ENCODE measurements around the gene RPA3.

The RPA3 gene

GRCh38 chr7:7672545-7673239 is 45.7 kb downstream of the RPA3 start:
- no peak overlapping the region for H3K4me3 ChIP-seq
- no peak for DNase-seq (ENCODE audit: low spot score)
- no peak for TF ChIP-seq CTCF (IDR thresholded peaks at IDR 0.05)
- H3K27ac ChIP-seq: no peak overlapping the region

GRCh38 chr7:7671361-7671760 is 47.0 kb downstream of the RPA3 start:
- Histone ChIP-seq H3K27ac (no peak overlapping the region), H3K4me3 (no peak overlapping the region)
- DNase-seq (ENCODE audit: low spot score): no peak
- TF ChIP-seq CTCF (IDR thresholded peaks at IDR 0.05): no peak

- TF ChIP-seq CTCF (IDR thresholded peaks at IDR 0.05): no peak
- no peak for DNase-seq (ENCODE audit: low spot score)
- Histone ChIP-seq H3K4me3 (no peak overlapping the region), H3K27ac (no peak overlapping the region)
Observed at GRCh38 chr7:7670490-7670889, 47.9 kb downstream of the RPA3 start.

GRCh38 chr7:7668706-7669105 is 49.7 kb downstream of the RPA3 start:
- Histone ChIP-seq H3K27ac (no peak overlapping the region), H3K4me3 (no peak overlapping the region)
- no peak for TF ChIP-seq CTCF (IDR thresholded peaks at IDR 0.05)
- no peak for DNase-seq (ENCODE audit: low spot score)

GRCh38 chr7:7667187-7667586 is 51.2 kb downstream of the RPA3 start:
- DNase-seq (ENCODE audit: low spot score): no peak
- Histone ChIP-seq H3K27ac (no peak overlapping the region), H3K4me3 (no peak overlapping the region)
- TF ChIP-seq CTCF (IDR thresholded peaks at IDR 0.05): no peak

GRCh38 chr7:7665031-7665430 is 53.4 kb downstream of the RPA3 start:
- H3K27ac ChIP-seq: no peak overlapping the region
- DNase-seq (ENCODE audit: low spot score): no peak
- H3K4me3 ChIP-seq: no peak overlapping the region
- TF ChIP-seq CTCF (IDR thresholded peaks at IDR 0.05): no peak

GRCh38 chr7:7664291-7664690 is 54.1 kb downstream of the RPA3 start:
- Histone ChIP-seq H3K4me3 (no peak overlapping the region), H3K27ac (no peak overlapping the region)
- no peak for DNase-seq (ENCODE audit: low spot score)
- TF ChIP-seq CTCF (IDR thresholded peaks at IDR 0.05): no peak
